ENCODE measurements around the gene ABHD10. TPM values are rescaled to one million over a fixed set of nuclear protein-coding genes. Genes with fewer than 3 reads are reported as not detected.
A peak's percentile ranks its signal among the peaks of the same experiment; 100 is the strongest.

ABHD10 gene
- total and polyA plus RNA-seq, 10 donors, result 24.2 to 34.8 (median 28.3) TPM

GRCh38 chr3:112011376-112011940 is 32.6 kb downstream of the ABHD10 start:
- 79 to 98% (median 89%) methylated on average over 6 of the region's 6 CpGs for WGBS, 5 donors
- Histone ChIP-seq H3K4me1 (peaks cover 0 to 18% (median 12%) of the 10 kb centered on the region in 6 donors), H3K27ac (no peak overlapping the region)

DNA sequence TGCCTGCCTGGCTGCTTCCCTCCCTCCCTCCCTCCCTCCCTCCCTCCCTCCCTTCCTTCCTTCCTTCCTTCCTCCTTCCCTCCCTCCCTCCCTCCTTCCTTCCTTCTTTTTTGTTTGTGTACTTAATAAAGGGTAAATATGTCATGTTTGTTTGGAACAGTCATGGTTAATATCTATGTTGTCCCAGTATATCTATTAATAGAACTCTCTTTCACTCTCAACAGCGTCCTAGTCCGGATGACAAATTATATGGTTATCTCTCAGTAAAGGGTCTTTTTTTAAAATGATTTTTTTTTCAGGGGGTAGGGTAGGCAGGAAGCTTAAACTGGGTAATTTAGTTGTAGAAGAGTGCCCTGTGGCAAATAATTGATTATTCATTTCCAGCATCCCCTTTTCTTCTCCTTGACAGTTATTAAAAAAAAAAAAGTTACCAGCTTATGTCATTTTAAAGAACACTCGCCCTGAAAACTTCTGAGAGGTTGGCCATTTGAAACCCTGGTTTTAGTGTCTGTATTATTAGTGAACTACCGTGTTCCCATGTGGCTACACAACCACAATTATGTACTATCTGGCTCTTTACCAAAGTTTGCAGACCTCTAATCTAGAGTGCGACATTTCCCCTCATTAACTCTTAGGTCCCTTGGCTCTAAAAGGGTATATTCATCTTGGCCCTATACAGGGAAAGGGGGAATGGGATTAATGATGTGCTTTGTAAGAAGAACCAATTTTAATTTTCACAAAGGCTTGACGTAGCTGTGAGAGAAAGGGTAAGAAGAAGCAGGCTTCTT is 33.6 kb downstream of the ABHD10 start:
- Histone ChIP-seq H3K27me3 (replicated peaks in 1 of 7) (no peaks in the 10 kb centered on the region), H3K27ac (peak overlapping the region in 1 of 8 donors; percentile 19), H3K9me3 (no peaks in the 10 kb centered on the region), H3K4me1 (peaks cover 0 to 18% (median 12%) of the 10 kb centered on the region in 6 donors), H3K4me3 (no peak overlapping the region), H3K36me3 (no peaks in the 10 kb centered on the region)
- WGBS, 5 donors, result 58 to 68% (median 60%) methylated on average over 6 of the region's 6 CpGs
- DNase-seq, result no peak
- intact Hi-C loops (cut with DNase I; ENCODE audit: low total_unique reads), result no loop called here
- TF ChIP-seq POLR2AphosphoS5 (IDR thresholded peaks at IDR 0.05) (no peak), CTCF (IDR thresholded peaks at IDR 0.05 in 8 of 11, conservative IDR thresholded peaks at IDR 0.05 in 3 of 11) (no peak), POLR2A (IDR thresholded peaks at IDR 0.05) (no peak)

More at GRCh38 chr3:112011376-112011940, 32.6 kb downstream of the ABHD10 start:
- Histone ChIP-seq H3K27me3 (replicated peaks in 1 of 7) (no peaks in the 10 kb centered on the region), H3K36me3 (no peaks in the 10 kb centered on the region), H3K4me3 (no peak overlapping the region), H3K9me3 (no peaks in the 10 kb centered on the region)
- TF ChIP-seq POLR2AphosphoS5 (IDR thresholded peaks at IDR 0.05) (no peak), POLR2A (IDR thresholded peaks at IDR 0.05) (no peak), CTCF (IDR thresholded peaks at IDR 0.05 in 8 of 11, conservative IDR thresholded peaks at IDR 0.05 in 3 of 11) (no peak)
- intact Hi-C loops (cut with DNase I; ENCODE audit: low total_unique reads), result no loop called here
- no peak for DNase-seq

GRCh38 chr3:112013058-112013783 is 34.4 kb downstream of the ABHD10 start:
- peak; percentile 83 for DNase-seq
- peaks cover 0 to 18% (median 12%) of the 10 kb centered on the region in 6 donors for H3K4me1 ChIP-seq
- H3K9me3 ChIP-seq, result no peaks in the 10 kb centered on the region
- H3K27ac ChIP-seq, result peak overlapping the region in 2 of 8 donors; percentile 7 to 19
- no peaks in the 10 kb centered on the region for H3K36me3 ChIP-seq
- intact Hi-C loops (cut with DNase I; ENCODE audit: low total_unique reads), result no loop called here
- H3K4me3 ChIP-seq, result peak overlapping the region in 1 of 8 donors; percentile 37
- no peaks in the 10 kb centered on the region for H3K27me3 ChIP-seq (replicated peaks in 1 of 7)
- 38 to 46% (median 39%) methylated on average over 19 of the region's 19 CpGs for WGBS, 5 donors
- TF ChIP-seq CTCF (IDR thresholded peaks at IDR 0.05 in 8 of 11, conservative IDR thresholded peaks at IDR 0.05 in 3 of 11), result peak; percentile 33 to 79 (median 67)
- no peak for TF ChIP-seq POLR2A (IDR thresholded peaks at IDR 0.05)
- no peak for TF ChIP-seq POLR2AphosphoS5 (IDR thresholded peaks at IDR 0.05)

DNA sequence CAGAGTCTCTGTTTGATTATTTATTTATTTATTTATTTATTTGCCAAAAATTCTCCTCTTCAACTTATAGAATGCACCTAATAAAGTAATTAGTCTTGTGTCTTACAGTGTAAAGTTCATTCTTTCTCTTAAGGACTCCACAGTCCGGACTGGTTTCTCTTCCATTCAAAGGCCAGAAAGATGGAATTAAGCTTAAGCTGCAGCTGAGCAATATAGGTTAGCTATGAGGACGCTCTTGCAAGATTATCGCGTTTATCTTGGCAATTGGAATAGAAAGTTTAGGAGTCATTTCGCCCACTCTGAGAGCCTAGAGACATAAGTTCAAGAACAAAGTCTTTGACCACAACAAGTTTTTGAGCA is 34.9 kb downstream of the ABHD10 start:
- Histone ChIP-seq H3K4me3 (no peak overlapping the region), H3K27me3 (replicated peaks in 1 of 7) (no peaks in the 10 kb centered on the region), H3K36me3 (no peaks in the 10 kb centered on the region), H3K27ac (peak overlapping the region in 1 of 8 donors; percentile 19), H3K4me1 (peaks cover 0 to 18% (median 12%) of the 10 kb centered on the region in 6 donors), H3K9me3 (no peaks in the 10 kb centered on the region)
- TF ChIP-seq POLR2A (IDR thresholded peaks at IDR 0.05), result no peak
- TF ChIP-seq CTCF (IDR thresholded peaks at IDR 0.05 in 8 of 11, conservative IDR thresholded peaks at IDR 0.05 in 3 of 11), result peak in 2 of 11 experiments; percentile 0 to 3
- no peak for TF ChIP-seq POLR2AphosphoS5 (IDR thresholded peaks at IDR 0.05)
- intact Hi-C loops (cut with DNase I; ENCODE audit: low total_unique reads), result no loop called here
- no peak for DNase-seq
- 67 to 79% (median 69%) methylated on average over 5 of the region's 5 CpGs for WGBS, 5 donors
